Stomach (tissue), 4 donors: ENCODE data around the gene ACSF3.

Source experiments
- CTCF ChIP-seq, 7 experiments: fragments of 450-650 bp in 4 of 7; fragments of 200-600 bp in 3 of 7; sonication (generic) in 3 of 7; IDR thresholded peaks; one replicate each; pipeline ENCODE4 v1.5.1; 2016 to 2019; ENCODE audit warnings: antibody characterized with exemption in 7 of 7, control low read depth in 2 of 7, mild to moderate bottlenecking in 1 of 7
- POLR2A ChIP-seq, 4 donors: fragments of 450-650 bp; IDR thresholded peaks; one replicate each; pipeline ENCODE4 v1.6.1; 2016; ENCODE audit warnings: antibody characterized with exemption in 4 of 4, control low read depth in 2 of 4, mild to moderate bottlenecking in 1 of 4, moderate library complexity in 1 of 4
- POLR2AphosphoS5 ChIP-seq, 3 donors: sonication (generic); formaldehyde crosslinking; IDR thresholded peaks; one replicate each; pipeline ENCODE4 v1.6.1; 2016; ENCODE audit warnings: antibody characterized with exemption in 3 of 3

DNA sequence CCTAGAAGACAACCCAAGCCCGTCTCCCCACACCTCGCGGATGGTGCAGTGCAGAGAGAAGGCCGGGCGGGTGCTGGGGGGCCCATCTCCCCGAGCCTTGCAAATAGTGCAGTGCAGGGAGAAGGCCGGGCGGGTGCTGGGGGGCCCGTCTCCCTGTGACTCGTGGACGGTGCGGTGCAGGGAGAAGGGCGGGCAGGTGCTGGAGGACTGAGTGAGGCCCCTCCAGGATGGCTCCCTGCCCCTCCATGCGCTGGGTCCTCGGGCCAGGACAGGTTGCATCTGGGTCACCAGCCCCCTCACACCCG lies 40.0 kb upstream of the ACSF3 start:
- TF ChIP-seq CTCF (IDR thresholded peaks at IDR 0.05) (no peak), POLR2A (IDR thresholded peaks at IDR 0.05) (no peak), POLR2AphosphoS5 (IDR thresholded peaks at IDR 0.05) (no peak)
